K562 (cell line): ENCODE measurements around the gene PPP1R14D. TPM values are rescaled to one million over a fixed set of nuclear protein-coding genes. Genes with fewer than 3 reads are reported as not detected.

Experiments used
- ARHGAP35 ChIP-seq: fragments of 450-650 bp; IDR thresholded peaks from 2 replicates; pipeline ENCODE4 v1.6.1; 2018; ENCODE audit not compliant: partially characterized antibody
- ATF1 ChIP-seq, 2 experiments: fragments of 450-650 bp in 1 of 2; IDR thresholded peaks; 2 replicates each; pipeline ENCODE4 v1.6.1; 2016; ENCODE audit warnings: missing compliant biosample characterization in 1 of 2, missing genetic modification characterization in 1 of 2
- CBX3 ChIP-seq, 2 experiments: IDR thresholded peaks; 1 replicate in 1 of 2; 2 replicates in 1 of 2; pipeline ENCODE4 v1.6.1; 2012; ENCODE audit warnings: inconsistent platforms in 2 of 2, low read length in 2 of 2, borderline replicate concordance in 1 of 2, control low read depth in 1 of 2
- COPS2 ChIP-seq: fragments of 450-650 bp; conservative IDR thresholded peaks from 2 replicates; pipeline ENCODE4 v1.6.1; 2016; ENCODE audit warnings: mild to moderate bottlenecking, moderate library complexity
- HDAC1 ChIP-seq, 2 experiments: fragments of 450-650 bp; IDR thresholded peaks; 2 replicates each; pipeline ENCODE4 v1.6.1; 2016 to 2017; ENCODE audit warnings: inconsistent platforms in 1 of 2, mild to moderate bottlenecking in 1 of 2, moderate library complexity in 1 of 2
- HEY1 ChIP-seq: fragments of 250-450 bp; sonication (Bioruptor Pico); IDR thresholded peaks from 2 replicates; pipeline ENCODE4 v1.5.0; 2020; ENCODE audit warnings: mild to moderate bottlenecking, moderate library complexity, borderline replicate concordance
- MED1 ChIP-seq: sonication (generic); formaldehyde crosslinking; IDR thresholded peaks from 2 replicates; pipeline ENCODE4 v1.8.1; 2023; ENCODE audit warnings: missing genetic modification reagents, borderline replicate concordance
- POLR2AphosphoS2 ChIP-seq: IDR thresholded peaks from 2 replicates; pipeline ENCODE4 v1.6.1; 2012; ENCODE audit warnings: low read length, improper control_type of control experiment
- PURB ChIP-seq: sonication (generic); formaldehyde crosslinking; IDR thresholded peaks from 2 replicates; pipeline ENCODE4 v1.9.0; 2021; ENCODE audit warnings: low read depth, mild to moderate bottlenecking, missing genetic modification reagents
- RFX7 ChIP-seq: fragments of 250-450 bp; sonication (Bioruptor Pico); IDR thresholded peaks from 2 replicates; pipeline ENCODE4 v1.5.1; 2021; ENCODE audit warnings: mild to moderate bottlenecking
- TBP ChIP-seq: optimal IDR thresholded peaks from 2 replicates; pipeline ENCODE3; 2011; ENCODE audit warnings: low read depth, low read length, improper control_type of control experiment
- XRCC3 ChIP-seq: fragments of 450-650 bp; IDR thresholded peaks from 2 replicates; pipeline ENCODE4 v1.6.1; 2017; ENCODE audit warnings: mild to moderate bottlenecking, moderate library complexity
- ZNF212 ChIP-seq: fragments of 450-650 bp; formaldehyde crosslinking; IDR thresholded peaks from 2 replicates; pipeline ENCODE4 v1.4.0; 2020; ENCODE audit warnings: mild to moderate bottlenecking
- ZNF217 ChIP-seq: sonication (generic); formaldehyde crosslinking; IDR thresholded peaks from 2 replicates; pipeline ENCODE4 v1.8.0; 2022; ENCODE audit warnings: mild to moderate bottlenecking, missing genetic modification reagents
- ZNF436 ChIP-seq: fragments of 250-450, 450-650 bp; sonication (Bioruptor Pico); formaldehyde crosslinking; IDR thresholded peaks from 2 replicates; pipeline ENCODE4 v1.7.0; 2020; ENCODE audit warnings: mild to moderate bottlenecking
- ZNF584 ChIP-seq: fragments of 200-800 bp; sonication (Bioruptor generic); IDR thresholded peaks from 2 replicates; pipeline ENCODE4 v1.6.1; 2016; ENCODE audit warnings: low read depth, mild to moderate bottlenecking, missing genetic modification characterization, missing compliant biosample characterization
- ZNF79 ChIP-seq: fragments of 250-450 bp; sonication (Bioruptor Pico); IDR thresholded peaks from 2 replicates; pipeline ENCODE4 v1.4.0; 2020; ENCODE audit warnings: low read depth, mild to moderate bottlenecking, moderate library complexity
- polyA plus RNA-seq, 8 experiments: library from polyadenylated mRNA; depleted of rRNA in 4 of 8; stranded (reverse) in 5 of 8; unstranded in 3 of 8; fragments of >200 nt; fragmentation: Nextera tagmentation in 2 of 8; fragmentation: Illumina TruSeq in 1 of 8; extraction: Ambion mirVana in 2 of 8; extraction: Trizol in 1 of 8; gene quantifications; 2 replicates each; pipeline versions ENCODE4 v1.2.1 to v1.2.3, GENCODE V29; 2011 to 2014; ENCODE audit warnings: inconsistent platforms in 1 of 8, missing spikeins in 1 of 8
- total RNA-seq, 7 experiments: library from RNA; depleted of rRNA in 6 of 7; stranded (reverse); fragments of >200 nt in 6 of 7; fragmentation: Illumina TruSeq in 2 of 7; extraction: Trizol in 2 of 7; gene quantifications; 2 replicates each; pipeline versions ENCODE4 v1.2.1 to v1.2.3, GENCODE V29; 2011 to 2021; ENCODE audit warnings: low replicate concordance in 1 of 7
- TF ChIP-seq, protein P1 (sequence below): fragments of 250-450 bp; sonication (Bioruptor Pico); IDR thresholded peaks from 2 replicates; pipeline ENCODE4 v1.8.0; 2021; ENCODE audit warnings: borderline replicate concordance, mild to moderate bottlenecking, moderate library complexity; ENCODE audit not compliant: poor library complexity, severe bottlenecking
- TF ChIP-seq, protein P2 (sequence below): fragments of 200-400 bp; formaldehyde crosslinking; IDR thresholded peaks from 2 replicates; pipeline ENCODE4 v1.6.1; 2017; ENCODE audit warnings: mild to moderate bottlenecking, low read depth, low read length, moderate library complexity
- TF ChIP-seq, protein P3 (sequence below): sonication (generic); formaldehyde crosslinking; IDR thresholded peaks from 2 replicates; pipeline ENCODE4 v1.5.0; 2020; ENCODE audit warnings: missing genetic modification reagents
- TF ChIP-seq, protein P4 (sequence below), 2 experiments: fragments of 150-350 bp in 1 of 2; IDR thresholded peaks; 2 replicates each; pipeline ENCODE4 v1.6.1; 2012 to 2016; ENCODE audit warnings: low read depth in 2 of 2, low read length in 2 of 2, mild to moderate bottlenecking in 1 of 2, moderate library complexity in 1 of 2

The PPP1R14D gene
- total and polyA plus RNA-seq, 9 of the 15 experiments (the other 6 are each of a cell fraction or from before 2014, with no cell fraction given): 0.11 to 0.18 TPM; not detected in 7

DNA sequence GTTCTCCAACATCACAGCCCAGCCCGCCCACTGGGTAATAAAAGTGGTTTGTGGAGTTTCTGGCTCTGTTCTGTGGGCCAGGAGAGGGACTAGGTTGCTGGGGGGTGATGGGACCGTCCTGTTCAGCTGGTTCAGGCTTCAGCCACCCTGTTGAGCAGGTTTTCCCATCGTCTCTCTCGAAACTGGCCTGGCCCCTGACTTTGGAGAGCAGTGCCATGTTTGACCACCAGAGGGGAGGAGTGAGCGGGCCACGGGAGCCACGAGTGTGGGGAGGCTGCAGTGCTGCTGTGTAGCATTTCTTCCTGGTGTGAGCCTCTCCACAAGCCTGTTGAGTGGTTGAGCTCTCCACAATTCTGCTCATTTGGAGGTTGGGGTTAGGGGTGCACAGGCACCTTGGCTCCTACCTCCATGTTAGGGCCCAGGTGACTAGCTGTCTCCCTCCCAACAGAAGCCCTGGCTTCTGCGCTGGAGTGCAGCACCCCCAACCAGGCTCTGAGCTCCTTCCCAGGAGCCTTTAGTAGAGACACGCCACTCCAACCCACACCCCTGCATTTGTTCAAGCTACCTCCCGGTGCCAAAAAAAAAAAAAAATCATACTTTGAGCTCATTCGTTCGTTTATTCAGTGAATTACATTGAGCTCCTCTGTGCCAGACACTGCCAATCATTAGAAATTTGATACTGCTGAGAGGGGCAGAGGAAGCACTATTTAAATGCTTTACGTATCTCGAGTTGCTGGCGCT lies 29.3 kb upstream of the PPP1R14D start (continued):
- TF ChIP-seq ZNF436 (CRISPR knock-in tag) (no peak), PURB (CRISPR knock-in tag) (no peak), POLR2AphosphoS2 (no peak), ZNF79 (CRISPR knock-in tag) (no peak), RFX7 (no peak), ARHGAP35 (no peak), TBP (peak; percentile 26), ZNF212 (CRISPR knock-in tag) (no peak), MED1 (no peak), ZNF217 (CRISPR knock-in tag) (no peak), ATF1 (CRISPR knock-in tag; IDR thresholded peaks at IDR 0.05) (no peak), ATF1 (tag; IDR thresholded peaks at IDR 0.05) (no peak), COPS2 (no peak), HDAC1 (IDR thresholded peaks at IDR 0.05) (no peak), ZNF584 (no peak), XRCC3 (no peak), HEY1 (CRISPR knock-in tag) (no peak), CBX3 (IDR thresholded peaks at IDR 0.05; ENCODE audit: borderline replicate concordance in 1 of 2, low read length in 2 of 2) (no peak)
- TF ChIP-seq, protein P1, sequence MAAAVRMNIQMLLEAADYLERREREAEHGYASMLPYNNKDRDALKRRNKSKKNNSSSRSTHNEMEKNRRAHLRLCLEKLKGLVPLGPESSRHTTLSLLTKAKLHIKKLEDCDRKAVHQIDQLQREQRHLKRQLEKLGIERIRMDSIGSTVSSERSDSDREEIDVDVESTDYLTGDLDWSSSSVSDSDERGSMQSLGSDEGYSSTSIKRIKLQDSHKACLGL (CRISPR knock-in tag): no peak
- TF ChIP-seq, protein P2, sequence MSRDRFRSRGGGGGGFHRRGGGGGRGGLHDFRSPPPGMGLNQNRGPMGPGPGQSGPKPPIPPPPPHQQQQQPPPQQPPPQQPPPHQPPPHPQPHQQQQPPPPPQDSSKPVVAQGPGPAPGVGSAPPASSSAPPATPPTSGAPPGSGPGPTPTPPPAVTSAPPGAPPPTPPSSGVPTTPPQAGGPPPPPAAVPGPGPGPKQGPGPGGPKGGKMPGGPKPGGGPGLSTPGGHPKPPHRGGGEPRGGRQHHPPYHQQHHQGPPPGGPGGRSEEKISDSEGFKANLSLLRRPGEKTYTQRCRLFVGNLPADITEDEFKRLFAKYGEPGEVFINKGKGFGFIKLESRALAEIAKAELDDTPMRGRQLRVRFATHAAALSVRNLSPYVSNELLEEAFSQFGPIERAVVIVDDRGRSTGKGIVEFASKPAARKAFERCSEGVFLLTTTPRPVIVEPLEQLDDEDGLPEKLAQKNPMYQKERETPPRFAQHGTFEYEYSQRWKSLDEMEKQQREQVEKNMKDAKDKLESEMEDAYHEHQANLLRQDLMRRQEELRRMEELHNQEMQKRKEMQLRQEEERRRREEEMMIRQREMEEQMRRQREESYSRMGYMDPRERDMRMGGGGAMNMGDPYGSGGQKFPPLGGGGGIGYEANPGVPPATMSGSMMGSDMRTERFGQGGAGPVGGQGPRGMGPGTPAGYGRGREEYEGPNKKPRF: no peak
- TF ChIP-seq, protein P3, sequence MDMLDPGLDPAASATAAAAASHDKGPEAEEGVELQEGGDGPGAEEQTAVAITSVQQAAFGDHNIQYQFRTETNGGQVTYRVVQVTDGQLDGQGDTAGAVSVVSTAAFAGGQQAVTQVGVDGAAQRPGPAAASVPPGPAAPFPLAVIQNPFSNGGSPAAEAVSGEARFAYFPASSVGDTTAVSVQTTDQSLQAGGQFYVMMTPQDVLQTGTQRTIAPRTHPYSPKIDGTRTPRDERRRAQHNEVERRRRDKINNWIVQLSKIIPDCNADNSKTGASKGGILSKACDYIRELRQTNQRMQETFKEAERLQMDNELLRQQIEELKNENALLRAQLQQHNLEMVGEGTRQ (CRISPR knock-in tag): no peak
- TF ChIP-seq, protein P4, sequence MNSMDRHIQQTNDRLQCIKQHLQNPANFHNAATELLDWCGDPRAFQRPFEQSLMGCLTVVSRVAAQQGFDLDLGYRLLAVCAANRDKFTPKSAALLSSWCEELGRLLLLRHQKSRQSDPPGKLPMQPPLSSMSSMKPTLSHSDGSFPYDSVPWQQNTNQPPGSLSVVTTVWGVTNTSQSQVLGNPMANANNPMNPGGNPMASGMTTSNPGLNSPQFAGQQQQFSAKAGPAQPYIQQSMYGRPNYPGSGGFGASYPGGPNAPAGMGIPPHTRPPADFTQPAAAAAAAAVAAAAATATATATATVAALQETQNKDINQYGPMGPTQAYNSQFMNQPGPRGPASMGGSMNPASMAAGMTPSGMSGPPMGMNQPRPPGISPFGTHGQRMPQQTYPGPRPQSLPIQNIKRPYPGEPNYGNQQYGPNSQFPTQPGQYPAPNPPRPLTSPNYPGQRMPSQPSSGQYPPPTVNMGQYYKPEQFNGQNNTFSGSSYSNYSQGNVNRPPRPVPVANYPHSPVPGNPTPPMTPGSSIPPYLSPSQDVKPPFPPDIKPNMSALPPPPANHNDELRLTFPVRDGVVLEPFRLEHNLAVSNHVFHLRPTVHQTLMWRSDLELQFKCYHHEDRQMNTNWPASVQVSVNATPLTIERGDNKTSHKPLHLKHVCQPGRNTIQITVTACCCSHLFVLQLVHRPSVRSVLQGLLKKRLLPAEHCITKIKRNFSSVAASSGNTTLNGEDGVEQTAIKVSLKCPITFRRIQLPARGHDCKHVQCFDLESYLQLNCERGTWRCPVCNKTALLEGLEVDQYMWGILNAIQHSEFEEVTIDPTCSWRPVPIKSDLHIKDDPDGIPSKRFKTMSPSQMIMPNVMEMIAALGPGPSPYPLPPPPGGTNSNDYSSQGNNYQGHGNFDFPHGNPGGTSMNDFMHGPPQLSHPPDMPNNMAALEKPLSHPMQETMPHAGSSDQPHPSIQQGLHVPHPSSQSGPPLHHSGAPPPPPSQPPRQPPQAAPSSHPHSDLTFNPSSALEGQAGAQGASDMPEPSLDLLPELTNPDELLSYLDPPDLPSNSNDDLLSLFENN (IDR thresholded peaks at IDR 0.05; ENCODE audit: low read depth in 2 of 2, low read length in 2 of 2): no peak
